Small intestine (tissue), 16 donors: ENCODE results near the gene ZNF768. TPM values are rescaled to one million over a fixed set of nuclear protein-coding genes. Genes with fewer than 3 reads are reported as not detected.

Experiments
- DNase-seq, 2 donors: peaks; one replicate each; pipeline versions ENCODE4 v3.0.0 to v3.0.0-alpha.2; 2013
- FAIRE-seq: peaks from 2 replicates; lab custom pipeline; 2012; peaks lifted over from hg19 to GRCh38; lab: Jason Lieb, UNC
- H3K27ac ChIP-seq, 3 donors: one replicate each; pipeline ENCODE4 v1.5.1; 2013; ENCODE audit warnings: low read length in 2 of 3, mild to moderate bottlenecking in 2 of 3, control low read depth in 1 of 3, inconsistent platforms in 1 of 3, low read depth in 1 of 3, moderate library complexity in 1 of 3
- H3K27me3 ChIP-seq, 3 donors: one replicate each; pipeline ENCODE4 v1.6.1; 2013; ENCODE audit warnings: low read length in 3 of 3, inconsistent platforms in 1 of 3; ENCODE audit not compliant: control insufficient read depth in 3 of 3, insufficient read depth in 3 of 3
- H3K36me3 ChIP-seq, 3 donors: one replicate each; pipeline ENCODE4 v1.6.1; 2013; ENCODE audit warnings: low read length in 3 of 3, inconsistent platforms in 1 of 3, low read depth in 1 of 3, mild to moderate bottlenecking in 1 of 3, moderate library complexity in 1 of 3; ENCODE audit not compliant: control insufficient read depth in 3 of 3, insufficient read depth in 2 of 3
- H3K4me1 ChIP-seq, 3 donors: one replicate each; pipeline ENCODE4 v1.6.1; 2013; ENCODE audit warnings: low read length in 2 of 3, inconsistent platforms in 1 of 3, low read depth in 1 of 3, mild to moderate bottlenecking in 1 of 3, moderate library complexity in 1 of 3; ENCODE audit not compliant: control insufficient read depth in 3 of 3, insufficient read depth in 2 of 3
- H3K4me3 ChIP-seq, 3 donors: one replicate each; pipeline ENCODE4 v1.5.1; 2013; ENCODE audit warnings: low read length in 3 of 3, control low read depth in 1 of 3, inconsistent platforms in 1 of 3, low read depth in 1 of 3, mild to moderate bottlenecking in 1 of 3, moderate library complexity in 1 of 3
- H3K9me3 ChIP-seq, 2 donors: one replicate each; pipeline ENCODE4 v1.6.1; 2013; ENCODE audit warnings: low read depth in 1 of 2, low read length in 1 of 2; ENCODE audit not compliant: control insufficient read depth in 2 of 2, insufficient read depth in 1 of 2
- WGBS, 3 donors: extraction: QIAGEN DNeasy Blood & Tissue Kit; methylation state at CpG; one replicate each; pipeline ENCODE4 v1.1.7; 2013; 5-methylcytosine and 5-hydroxymethylcytosine counted together
- long read RNA-seq, 10 donors: transcript quantifications; one replicate each; lab custom pipeline, GENCODE V29; 2026
- polyA plus RNA-seq, 4 donors: library from polyadenylated mRNA; stranded (reverse) in 3 of 4; unstranded in 1 of 4; fragments of 200-250 nt in 3 of 4; fragments of 120-200 nt in 1 of 4; gene quantifications; one replicate each; pipeline versions ENCODE4 v1.2.1 to v1.2.3, GENCODE V29; 2013
- donor health status: healthy with polysubstance abuse.
- donor health status: control.
- donor health status: control.
- donor health status: Bipolar disorder and iron deficiency.
- donor health status: healthy.

ZNF768 gene
- polyA plus RNA-seq = 10 to 100 TPM; 42.7 to 71.6 (median 52.6) TPM
- long read RNA-seq, donor 1 = 0 reads
- long read RNA-seq, donor 2, partial matches to known transcripts = 0 of 4 reads
- long read RNA-seq, donor 2, other reads (novel, unspliced or antisense) = 0 of 4 reads
- long read RNA-seq, donor 3, transcript ZNF768-201 (2 exons, 2,315 nt) = major isoform, 10 of 11 reads
- long read RNA-seq, donor 3, partial matches to known transcripts = 0 of 11 reads
- long read RNA-seq, donor 3, other reads (novel, unspliced or antisense) = 0 of 11 reads
- long read RNA-seq, donor 4 = 0 reads
- long read RNA-seq, donor 5, transcript ZNF768-201 (2 exons, 2,315 nt) = major isoform, 7 of 8 reads
- long read RNA-seq, donor 5, partial matches to known transcripts = 0 of 8 reads
- long read RNA-seq, donor 5, other reads (novel, unspliced or antisense) = 0 of 8 reads
- long read RNA-seq, donor 6, transcript ZNF768-201 (2 exons, 2,315 nt) = major isoform, 16 of 17 reads
- long read RNA-seq, donor 6, partial matches to known transcripts = 0 of 17 reads
- long read RNA-seq, donor 6, other reads (novel, unspliced or antisense) = 0 of 17 reads
- long read RNA-seq, donor 7, transcript ZNF768-201 (2 exons, 2,315 nt) = major isoform, 21 of 23 reads
- long read RNA-seq, donor 7, partial matches to known transcripts = 0 of 23 reads
- long read RNA-seq, donor 7, other reads (novel, unspliced or antisense) = 0 of 23 reads
- long read RNA-seq, donor 8, partial matches to known transcripts = 0 of 3 reads
- long read RNA-seq, donor 8, other reads (novel, unspliced or antisense) = 0 of 3 reads
- long read RNA-seq, donor 9, transcript ZNF768-201 (2 exons, 2,315 nt) = major isoform, 8 of 8 reads
- long read RNA-seq, donor 9, partial matches to known transcripts = 0 of 8 reads
- long read RNA-seq, donor 9, other reads (novel, unspliced or antisense) = 0 of 8 reads
- long read RNA-seq, donor 10, transcript ZNF768-201 (2 exons, 2,315 nt) = major isoform, 26 of 29 reads
- long read RNA-seq, donor 10, partial matches to known transcripts = 0 of 29 reads
- long read RNA-seq, donor 10, other reads (novel, unspliced or antisense) = 0 of 29 reads

GRCh38 chr16:30526137-30526822 is at the start of gene ZNF768:
TSS of gene ZNF768 (minus strand) at chr16:30526566. CDS start at chr16:30526413, 153 bp downstream.
- H3K9me3 ChIP-seq = peaks cover 0 to 4% of the 10 kb centered on the region in 2 donors
- no peaks in the 10 kb centered on the region for H3K27me3 ChIP-seq
- peaks cover 0 to 38% (median under 1%) of the 10 kb centered on the region in 3 donors for H3K36me3 ChIP-seq
- H3K27ac ChIP-seq = peak within 1 kb of the TSS; percentile 95 to 100 (median 98)
- H3K4me1 ChIP-seq = peaks cover 4 to 68% (median 5%) of the 10 kb centered on the region in 3 donors
- DNase-seq (peak; percentile 27 to 82), FAIRE-seq (no peak)
- 1 to 2% (median 1%) methylated on average over 38 to 73 of the region's 73 CpGs for WGBS, 3 donors
- H3K4me3 ChIP-seq = peak within 1 kb of the TSS; percentile 76 to 95 (median 87)

- no peaks in the 10 kb centered on the region for H3K9me3 ChIP-seq
- DNase-seq (no peak), FAIRE-seq (no peak)
- H3K4me3 ChIP-seq = no peak overlapping the region
- H3K27ac ChIP-seq = no peak overlapping the region
- peaks cover 0 to 17% (median 0%) of the 10 kb centered on the region in 3 donors for H3K4me1 ChIP-seq
- peaks cover 0 to 40% (median 2%) of the 10 kb centered on the region in 3 donors for H3K36me3 ChIP-seq
- no peaks in the 10 kb centered on the region for H3K27me3 ChIP-seq
- 73 to 81% (median 77%) methylated on average over 1 of the region's 1 CpG for WGBS, 3 donors
Observed at GRCh38 chr16:30574678-30575077, 48.3 kb upstream of the ZNF768 start.

GRCh38 chr16:30571445-30572322 is 45.3 kb upstream of the ZNF768 start, which contains the start of gene ZNF688:
TSS of gene ZNF688 (minus strand) at chr16:30571714. CDS start at chr16:30571629, 85 bp downstream.
- Histone ChIP-seq H3K4me1 (peaks cover 0 to 17% (median 0%) of the 10 kb centered on the region in 3 donors), H3K4me3 (peak within 1 kb of the TSS; percentile 69 to 79 (median 75)), H3K36me3 (peaks cover 0 to 26% (median 0%) of the 10 kb centered on the region in 3 donors), H3K27ac (peak within 1 kb of the TSS; percentile 98 to 100 (median 98)), H3K9me3 (no peaks in the 10 kb centered on the region), H3K27me3 (no peaks in the 10 kb centered on the region)
- 0% methylated on average over 59 to 67 of the region's 67 CpGs for WGBS, 3 donors
- DNase-seq (peak; percentile 96 to 97), FAIRE-seq (no peak)

GRCh38 chr16:30570636-30571444 is 44.5 kb upstream of the ZNF768 start:
- Histone ChIP-seq H3K36me3 (peaks cover 0 to 20% (median 0%) of the 10 kb centered on the region in 3 donors), H3K27me3 (no peaks in the 10 kb centered on the region), H3K4me3 (peak overlapping the region; percentile 69 to 79 (median 75)), H3K9me3 (no peaks in the 10 kb centered on the region), H3K27ac (peak overlapping the region; percentile 98 to 100 (median 98)), H3K4me1 (peaks cover 0 to 17% (median 0%) of the 10 kb centered on the region in 3 donors)
- DNase-seq (peak in 1 of 2 donors; percentile 20), FAIRE-seq (no peak)
- 7 to 8% (median 7%) methylated on average over 20 to 22 of the region's 22 CpGs for whole genome bisulfite sequencing, 3 donors

- no peak overlapping the region for H3K4me3 ChIP-seq
- H3K4me1 ChIP-seq = peaks cover 0 to 17% (median 0%) of the 10 kb centered on the region in 3 donors
- no peaks in the 10 kb centered on the region for H3K9me3 ChIP-seq
- no peaks in the 10 kb centered on the region for H3K27me3 ChIP-seq
- H3K27ac ChIP-seq = peak overlapping the region in 1 of 3 donors; percentile 98
- 85 to 93% (median 90%) methylated on average over 34 to 44 of the region's 44 CpGs for WGBS, 3 donors
- FAIRE-seq = no peak
- no peak for DNase-seq
- H3K36me3 ChIP-seq = peaks cover 0 to 20% (median 0%) of the 10 kb centered on the region in 3 donors
Observed at GRCh38 chr16:30569746-30570635, 43.6 kb upstream of the ZNF768 start.

DNA sequence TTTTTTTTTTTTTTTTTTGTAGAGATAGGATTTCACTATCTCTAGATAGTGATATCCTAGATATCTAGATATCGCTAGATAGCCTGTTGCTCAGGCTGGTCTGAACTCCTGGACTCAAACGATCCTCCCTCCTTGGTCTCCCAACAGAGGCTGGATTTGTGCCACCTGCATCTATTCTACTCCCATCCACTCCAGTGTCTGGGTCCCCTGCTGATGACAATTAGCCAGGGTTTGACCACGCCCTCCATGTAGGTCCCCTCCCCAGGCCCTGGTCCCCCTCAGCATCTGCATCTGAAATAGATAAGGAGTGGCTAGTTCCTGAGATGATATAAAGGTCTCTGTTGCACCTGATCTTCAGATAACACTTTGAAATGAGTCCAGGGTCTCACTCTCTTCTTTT is 42.9 kb upstream of the ZNF768 start:
- DNase-seq (no peak), FAIRE-seq (no peak)
- H3K27me3 ChIP-seq = no peaks in the 10 kb centered on the region
- H3K4me1 ChIP-seq = peaks cover 0 to 17% (median 0%) of the 10 kb centered on the region in 3 donors
- H3K9me3 ChIP-seq = no peaks in the 10 kb centered on the region
- no peak overlapping the region for H3K27ac ChIP-seq
- WGBS, 3 donors = 85 to 95% (median 89%) methylated on average over 3 of the region's 3 CpGs
- H3K36me3 ChIP-seq = peaks cover 0 to 20% (median 0%) of the 10 kb centered on the region in 3 donors
- H3K4me3 ChIP-seq = no peak overlapping the region
